ENCODE data around the gene SLC27A3.
A peak's percentile ranks its signal among the peaks of the same experiment; 100 is the strongest.
"Not testable (repeated sequence)": the region's sequence is repeated elsewhere in the genome, so short reads cannot be mapped to it uniquely, and the experiment has no call there.

Gene SLC27A3

DNA sequence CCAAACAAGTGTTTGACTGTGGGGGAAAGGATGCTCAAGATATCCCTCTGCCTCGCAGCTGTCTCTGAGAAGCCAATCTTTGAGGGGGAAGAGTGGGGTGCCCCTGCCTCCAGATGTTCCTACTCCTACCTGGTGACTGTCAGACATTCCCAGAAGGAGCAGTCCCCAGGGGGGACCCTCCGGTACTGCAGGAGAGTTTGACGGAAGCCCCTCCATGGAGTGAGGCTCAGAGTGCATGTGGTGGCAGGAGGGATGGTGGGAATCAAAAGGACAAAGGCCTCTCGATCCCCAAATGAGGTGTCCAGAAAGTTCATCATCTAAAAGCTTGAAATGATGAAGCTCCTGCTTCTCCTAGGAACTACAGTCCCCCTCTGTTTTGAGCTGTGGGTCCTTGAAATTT, 5.3 kb downstream of the SLC27A3 start:
- no peak for DNase-seq

DNA sequence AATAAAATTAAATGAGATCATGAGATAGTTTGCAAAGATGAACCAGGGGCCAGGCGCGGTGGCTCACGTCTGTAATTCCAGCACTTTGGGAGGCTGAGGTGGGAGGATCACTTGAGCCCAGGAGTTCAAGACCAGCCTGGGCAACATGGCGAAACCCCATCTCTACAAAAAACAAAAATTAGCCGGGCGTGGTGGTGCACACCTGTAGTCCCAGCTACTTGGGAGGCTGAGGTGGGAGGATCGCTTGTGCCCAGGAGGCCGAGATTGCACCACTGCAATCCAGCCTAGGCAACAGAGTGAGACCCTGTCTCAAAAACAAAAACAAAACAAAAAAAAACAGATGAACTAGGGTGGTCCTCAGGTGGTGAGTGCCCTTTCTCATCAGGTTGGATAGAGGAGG, 7.4 kb downstream of the SLC27A3 start:
- not testable (repeated sequence) for DNase-seq

DNA sequence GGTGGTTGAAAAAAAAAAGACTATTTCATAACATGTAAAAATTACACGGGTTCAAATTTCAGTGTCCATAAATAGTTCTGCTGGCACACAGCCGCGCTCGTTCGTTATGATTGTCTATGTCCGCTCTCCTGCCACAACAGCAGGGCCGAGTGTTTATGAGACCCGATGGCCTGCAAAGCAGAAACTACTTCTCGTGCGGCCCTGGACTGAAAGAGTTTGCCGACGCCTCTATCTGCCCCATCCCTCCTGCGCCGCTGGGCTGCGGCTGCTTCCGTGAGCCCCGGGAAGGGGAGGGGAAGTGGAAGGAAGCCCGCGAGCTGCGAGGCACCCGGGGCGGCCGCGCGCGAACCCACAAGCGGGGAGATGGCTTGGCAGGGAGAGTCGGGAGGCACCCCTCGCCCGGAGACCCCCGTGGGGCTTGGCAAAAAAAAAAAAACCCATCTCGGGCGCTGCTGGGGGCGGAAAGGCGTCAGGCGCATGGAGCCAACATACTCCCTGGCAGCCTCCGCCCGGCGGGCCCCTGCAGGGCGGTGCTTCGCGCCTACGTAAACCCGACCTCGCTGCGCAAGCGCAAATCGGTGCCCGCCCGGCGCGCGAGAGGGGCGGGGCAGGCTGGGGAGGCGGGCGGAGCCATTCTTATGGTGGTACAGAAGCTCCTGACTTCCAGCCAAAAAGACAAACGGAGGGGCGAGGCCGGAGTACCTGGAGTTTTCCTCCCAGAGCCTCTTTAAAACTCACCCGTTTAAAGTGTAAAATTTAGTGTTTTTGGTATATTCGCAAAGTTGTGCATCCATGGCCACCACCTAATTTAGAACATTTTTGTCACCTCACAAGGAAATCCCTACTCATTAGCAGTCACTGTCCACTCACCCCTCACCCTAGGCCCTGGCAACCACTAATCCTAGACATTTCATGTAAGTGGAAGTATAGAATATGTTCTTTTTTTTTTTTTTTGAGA, 8.3 kb downstream of the SLC27A3 start:
- DNase-seq, result peak; percentile 90

DNA sequence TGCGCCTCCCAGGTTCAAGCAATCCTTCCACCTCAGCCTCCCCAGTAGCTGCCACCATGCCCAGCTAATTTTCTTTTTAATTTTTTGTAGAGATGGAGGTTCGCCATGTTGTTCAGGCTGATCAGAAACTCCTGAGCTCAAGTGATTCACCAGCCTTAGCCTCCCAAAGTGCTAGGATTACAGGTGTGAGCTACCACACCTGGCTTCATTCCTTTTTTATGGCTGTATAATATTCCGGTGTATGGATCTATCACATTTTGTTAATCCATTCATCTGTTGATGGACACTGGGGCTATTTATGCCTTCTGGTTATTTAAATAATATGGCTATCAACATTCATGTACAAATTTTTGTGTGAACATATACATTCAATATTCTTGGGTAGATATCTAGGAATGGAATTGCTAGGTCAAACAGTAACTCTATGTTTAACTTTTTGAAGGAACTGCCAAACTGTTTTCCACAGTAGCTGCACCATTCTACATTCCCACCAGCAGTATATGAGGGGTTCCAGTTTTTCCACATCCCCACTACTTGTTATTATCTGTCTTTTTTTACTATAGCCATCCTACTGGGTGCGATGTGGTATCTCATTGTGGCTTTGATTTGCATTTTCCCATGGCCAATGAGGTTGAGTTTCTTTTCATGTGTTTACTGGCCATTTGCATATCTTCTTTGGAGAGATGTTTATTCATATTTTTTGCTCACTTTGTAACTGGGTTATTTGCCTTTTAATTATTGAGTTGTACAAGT, 11.0 kb downstream of the SLC27A3 start:
- DNase-seq, result no peak

DNA sequence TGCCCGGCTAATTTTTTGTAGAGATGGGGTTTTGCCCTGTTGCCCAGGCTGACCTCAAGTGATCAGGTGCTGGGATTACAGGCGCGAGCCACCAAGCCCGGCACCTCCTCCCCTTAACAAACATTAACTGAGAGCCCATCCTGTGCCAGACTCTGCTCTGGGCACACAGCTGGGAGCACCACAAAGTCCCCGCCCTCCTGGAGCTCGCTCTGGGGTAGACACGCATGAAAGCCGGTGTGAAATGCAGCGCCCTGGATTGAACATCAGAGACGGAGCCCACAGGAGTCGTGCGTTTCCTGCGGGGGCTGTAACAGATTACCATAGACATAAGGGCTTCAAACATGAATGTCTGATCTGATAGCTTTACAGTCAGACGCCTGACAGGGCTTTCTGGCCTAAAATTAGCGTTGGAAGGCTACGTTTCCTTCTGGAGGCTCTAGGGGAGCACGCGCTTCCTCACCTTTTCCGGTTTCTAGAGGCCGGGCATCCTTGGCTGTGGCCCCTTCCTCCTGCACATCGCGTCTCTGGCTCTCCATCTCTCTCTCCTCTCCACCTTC, 14.3 kb downstream of the SLC27A3 start:
- DNase-seq, result no peak

DNA sequence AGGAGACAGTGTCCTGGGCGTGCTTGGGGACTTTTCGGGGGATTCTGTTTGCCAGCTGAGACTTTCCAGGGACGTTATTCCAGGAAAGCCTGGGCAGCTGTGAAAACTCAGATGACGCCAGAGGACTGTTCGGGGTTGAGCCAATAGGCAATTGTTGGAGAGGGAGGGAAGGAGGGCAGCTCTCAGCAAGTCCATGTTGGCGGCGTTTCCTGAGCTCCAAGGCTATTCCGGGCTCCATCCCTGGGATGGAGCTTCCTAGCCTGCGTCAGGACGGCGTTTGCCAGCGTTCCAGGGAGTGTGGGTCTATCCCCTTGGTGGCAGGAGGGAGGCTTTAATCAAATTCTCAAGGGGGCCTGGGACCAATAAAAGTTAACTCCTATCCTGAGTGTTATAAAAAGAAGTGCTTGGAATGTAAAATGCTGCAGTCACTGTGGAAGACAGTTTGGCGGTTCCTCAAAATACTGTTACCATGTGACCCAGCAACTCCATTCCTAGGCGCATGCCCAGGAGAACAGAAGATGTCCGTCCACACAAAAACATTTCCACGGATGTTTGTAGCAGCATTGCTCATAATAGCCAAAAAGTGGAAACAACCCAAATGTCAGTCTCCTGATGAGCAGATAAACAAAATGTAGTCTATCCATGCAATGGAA, 15.2 kb downstream of the SLC27A3 start:
- DNase-seq, result no peak

DNA sequence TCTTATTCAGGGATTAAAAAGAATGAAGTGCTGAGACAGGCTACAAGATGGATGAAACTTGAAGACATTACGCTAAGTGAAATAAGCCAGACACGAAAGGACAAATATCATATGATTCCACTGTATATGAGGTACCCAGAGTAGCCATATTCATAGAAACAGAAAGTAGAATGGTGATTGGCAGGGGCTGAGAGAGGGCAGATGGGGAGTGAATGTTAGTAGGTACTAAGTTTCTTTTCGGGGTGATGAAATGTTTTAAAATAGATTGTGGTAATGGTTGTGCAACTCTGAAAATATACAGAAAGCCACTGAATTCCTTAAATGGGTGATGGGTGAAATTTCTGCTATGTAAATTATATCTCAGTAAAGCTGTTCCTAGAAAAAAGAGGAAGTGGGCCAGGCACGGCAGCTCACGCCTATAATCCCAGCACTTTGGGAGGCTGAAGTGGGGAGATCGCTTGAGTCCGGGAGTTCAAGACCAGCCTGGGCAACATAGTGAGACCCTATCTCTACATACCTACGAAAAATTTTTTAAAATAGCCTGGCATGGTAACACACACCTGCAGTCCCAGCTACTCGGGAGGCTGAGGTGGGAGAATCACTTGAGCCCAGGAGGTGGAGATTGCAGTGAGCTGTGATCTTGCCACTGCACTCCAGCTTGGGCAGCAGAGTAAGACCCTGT, 15.9 kb downstream of the SLC27A3 start:
- DNase-seq, result peak; percentile 62

DNA sequence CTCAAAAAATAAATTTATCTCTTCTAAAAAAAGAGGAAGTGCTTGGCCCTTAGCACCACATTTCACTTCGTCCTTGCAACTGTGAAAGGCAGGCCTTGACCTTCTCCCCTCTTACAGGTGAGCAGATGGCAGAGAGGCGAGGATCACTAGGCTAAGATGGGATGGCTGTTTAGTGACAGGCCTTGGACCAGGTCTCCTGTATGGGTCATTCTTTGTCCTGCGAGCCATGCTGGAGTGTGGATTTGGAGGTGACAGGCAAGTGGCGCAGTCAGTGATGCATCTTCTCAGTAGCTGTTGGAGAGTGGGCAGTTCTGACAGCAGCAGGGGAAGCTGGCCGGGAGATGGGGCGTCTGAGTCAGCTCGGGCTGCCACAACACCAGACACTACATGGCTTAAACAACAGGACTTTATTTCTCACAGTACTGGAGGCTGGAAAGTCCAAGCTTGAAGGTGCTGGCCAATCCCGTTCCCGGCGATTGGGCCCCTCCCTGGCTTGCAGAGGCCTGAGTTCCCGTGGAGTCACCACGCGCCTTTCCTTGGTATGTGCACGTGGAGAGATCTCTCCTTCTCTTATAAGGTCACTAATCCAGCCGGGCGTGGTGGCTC, 16.5 kb downstream of the SLC27A3 start:
- DNase-seq, result no peak

DNA sequence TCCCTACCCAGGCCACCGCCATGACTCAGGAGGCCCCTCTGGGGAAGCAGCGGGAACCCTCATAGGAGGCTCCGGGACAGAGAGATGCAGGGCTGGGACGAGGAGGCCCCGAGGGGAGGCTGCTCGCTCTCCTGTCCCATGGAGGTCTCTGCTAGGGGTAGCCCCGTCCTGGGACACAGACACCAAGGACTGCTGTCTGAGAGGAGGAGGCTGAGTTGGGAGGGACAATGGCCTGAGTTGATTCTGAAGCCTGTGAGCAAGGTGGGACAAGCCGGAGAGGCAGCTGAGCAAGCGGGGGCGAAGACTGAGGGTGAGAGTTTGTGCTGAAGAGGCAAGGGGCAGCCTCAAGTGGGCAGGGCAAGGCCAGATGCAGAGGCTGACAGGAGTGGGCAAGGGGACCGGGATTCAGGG, 17.4 kb downstream of the SLC27A3 start:
- DNase-seq, result no peak

DNA sequence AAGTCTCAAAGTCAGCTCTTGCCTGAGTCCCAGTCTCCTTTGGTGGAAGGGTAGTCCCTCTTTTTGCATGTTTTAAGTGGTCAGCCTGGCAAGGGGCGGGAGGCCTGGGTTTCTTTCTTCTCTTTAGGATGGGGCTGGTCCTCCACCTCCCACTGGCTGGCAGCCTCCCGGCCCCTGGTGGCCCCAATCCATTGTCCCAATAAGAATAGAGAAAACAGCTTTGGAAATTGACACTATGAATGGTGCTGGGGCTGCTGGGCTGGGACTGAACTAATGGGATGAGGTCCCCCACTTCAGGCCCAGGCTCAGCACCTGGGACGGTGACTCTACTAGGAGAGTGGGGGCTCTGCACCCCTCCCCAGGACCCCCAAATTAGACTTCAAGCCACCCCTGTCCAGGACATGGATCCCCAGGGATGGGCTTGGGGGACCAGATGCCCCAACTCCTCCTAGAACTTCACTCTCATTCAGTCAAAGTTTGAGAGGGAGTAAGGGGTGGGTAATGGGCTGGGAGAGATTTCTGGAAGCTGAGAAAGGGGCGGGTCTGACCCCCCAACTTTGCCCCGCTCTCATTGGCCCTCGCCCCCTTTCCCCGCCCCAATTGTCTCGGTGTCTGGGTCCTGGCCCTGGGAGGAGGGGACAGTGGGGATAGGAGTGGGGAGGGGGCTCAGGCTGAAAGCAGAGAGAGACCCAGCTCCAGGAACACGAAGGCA, 18.2 kb downstream of the SLC27A3 start:
- no peak for DNase-seq

DNA sequence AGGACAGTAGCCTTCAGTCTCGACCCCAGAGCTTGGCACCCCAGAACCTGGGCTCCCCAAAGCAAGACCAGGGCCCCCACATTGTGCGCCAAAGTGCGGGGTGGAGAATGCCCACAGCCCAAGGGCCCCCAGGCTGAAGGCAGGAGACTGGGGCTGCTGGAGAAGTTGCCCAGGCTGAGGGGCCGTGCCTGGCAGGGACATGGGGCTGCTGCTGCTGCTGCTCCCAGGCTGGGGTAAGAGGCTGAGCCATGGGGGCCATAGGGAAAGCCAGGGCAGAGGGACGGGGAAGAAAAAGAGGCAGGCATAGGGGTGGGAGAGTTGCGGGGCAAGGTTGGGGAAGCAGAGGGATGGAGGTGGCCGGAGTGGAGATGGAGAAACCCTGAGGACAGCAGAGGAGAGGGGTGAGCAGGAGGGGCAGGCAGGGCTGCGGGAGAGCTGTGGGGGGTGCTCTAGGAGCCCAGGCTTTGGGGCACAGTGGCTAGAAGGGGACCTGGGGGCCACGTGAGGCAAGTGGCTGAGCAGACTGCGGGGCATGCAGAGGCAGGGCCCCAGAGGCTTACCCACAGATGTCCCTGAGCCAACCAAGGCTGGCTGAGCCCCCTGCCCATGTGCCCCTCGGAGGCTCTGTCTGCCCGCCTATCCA, 18.9 kb downstream of the SLC27A3 start:
- DNase-seq, result no peak

DNA sequence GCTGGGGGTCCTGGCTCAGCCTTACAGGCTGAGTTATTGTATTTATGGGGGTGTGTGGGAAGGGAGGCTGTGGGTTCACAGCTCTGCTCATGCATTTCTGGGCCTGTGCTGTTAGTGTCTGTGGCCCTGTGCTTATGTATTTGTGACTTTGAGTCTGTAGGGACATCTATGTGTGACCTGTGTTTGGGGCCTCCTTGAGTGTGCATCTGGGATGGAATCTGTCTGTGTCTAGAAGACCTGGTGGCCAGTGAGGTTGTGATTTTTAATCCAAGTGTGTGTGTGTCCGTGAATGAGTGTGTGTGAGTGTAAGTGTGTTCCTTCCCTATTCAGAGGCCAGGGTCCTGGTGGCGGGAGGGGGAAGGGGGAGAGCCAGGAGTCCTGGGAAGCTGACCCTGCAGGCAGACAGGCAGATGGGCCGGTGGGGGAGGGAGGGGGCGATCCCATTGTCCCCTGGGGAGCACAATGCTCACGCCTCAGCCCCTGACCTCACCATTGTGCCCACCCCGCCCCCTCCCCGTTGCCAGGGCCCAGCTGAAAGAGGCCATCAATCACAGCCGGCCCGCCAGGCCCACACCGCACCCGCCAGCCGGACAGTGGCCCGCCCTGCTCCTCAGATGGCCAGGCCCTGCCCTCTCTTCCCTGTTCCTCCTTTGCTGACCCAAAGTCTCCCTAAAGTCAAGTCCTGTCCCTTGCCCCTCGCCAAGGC, 19.6 kb downstream of the SLC27A3 start:
- no peak for DNase-seq

DNA sequence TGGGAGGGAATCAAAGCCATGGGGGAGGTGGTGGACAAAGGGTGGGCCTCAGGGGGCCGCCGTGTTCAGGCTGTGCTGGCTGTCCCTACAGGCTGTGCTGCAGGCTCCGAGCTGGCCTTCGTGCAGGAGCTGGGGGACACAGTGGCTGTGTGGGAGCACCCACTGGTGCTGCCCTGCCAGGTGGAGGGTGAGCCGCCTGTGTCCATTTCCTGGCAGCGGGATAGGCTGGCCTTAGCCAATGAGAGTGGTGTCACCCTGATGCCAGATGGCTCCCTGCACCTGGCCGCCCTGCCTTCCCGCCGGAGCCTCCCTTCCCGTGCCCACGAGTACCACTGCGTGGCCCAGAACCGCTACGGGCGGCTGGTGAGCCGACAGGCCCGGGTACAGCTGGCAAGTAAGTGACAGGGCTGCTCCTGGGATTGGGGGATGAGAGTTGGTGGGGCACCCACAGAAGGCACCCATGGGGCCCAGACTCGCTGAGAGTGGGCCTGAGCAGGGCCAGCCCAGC, 20.2 kb downstream of the SLC27A3 start:
- DNase-seq, result no peak

DNA sequence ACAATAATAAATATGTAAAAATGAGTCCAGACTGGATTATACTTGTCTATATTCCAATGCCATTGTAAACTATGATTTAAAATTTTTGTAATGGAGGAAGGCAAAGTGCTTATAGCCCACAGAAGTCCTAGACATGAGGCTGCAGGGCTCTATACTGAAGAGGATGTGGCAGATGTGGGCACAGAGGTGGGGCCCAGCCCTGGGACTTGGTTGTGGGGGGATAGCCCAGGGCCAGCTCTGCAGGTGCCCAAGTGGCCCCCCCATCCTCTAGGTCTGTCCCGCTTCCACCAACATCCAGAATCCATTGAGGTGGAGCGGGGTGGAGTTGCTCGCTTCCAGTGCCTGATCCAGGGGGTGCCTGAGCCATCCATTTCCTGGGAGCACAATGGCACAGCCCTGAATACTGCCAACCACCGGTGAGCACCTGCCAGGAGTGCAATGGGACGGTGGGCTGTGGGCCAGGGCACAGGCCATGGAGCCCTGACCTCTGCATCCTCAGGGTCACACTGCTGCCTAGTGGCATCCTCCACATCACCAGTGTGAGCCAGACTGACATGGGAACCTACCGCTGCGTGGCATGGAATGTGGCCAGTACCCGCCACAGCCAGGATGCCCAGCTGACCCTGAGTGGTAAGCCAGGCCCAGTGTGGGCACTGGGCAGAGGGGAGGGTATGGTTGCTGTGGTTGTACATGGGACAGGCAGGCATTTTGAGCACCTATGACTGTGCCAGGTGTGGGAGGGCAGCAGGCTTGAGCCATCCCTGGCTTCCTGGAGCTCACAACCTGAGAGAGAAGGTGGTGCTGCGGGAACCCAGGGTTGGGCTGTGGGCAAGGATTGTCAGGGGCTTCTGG, 21.0 kb downstream of the SLC27A3 start:
- no peak for DNase-seq

DNA sequence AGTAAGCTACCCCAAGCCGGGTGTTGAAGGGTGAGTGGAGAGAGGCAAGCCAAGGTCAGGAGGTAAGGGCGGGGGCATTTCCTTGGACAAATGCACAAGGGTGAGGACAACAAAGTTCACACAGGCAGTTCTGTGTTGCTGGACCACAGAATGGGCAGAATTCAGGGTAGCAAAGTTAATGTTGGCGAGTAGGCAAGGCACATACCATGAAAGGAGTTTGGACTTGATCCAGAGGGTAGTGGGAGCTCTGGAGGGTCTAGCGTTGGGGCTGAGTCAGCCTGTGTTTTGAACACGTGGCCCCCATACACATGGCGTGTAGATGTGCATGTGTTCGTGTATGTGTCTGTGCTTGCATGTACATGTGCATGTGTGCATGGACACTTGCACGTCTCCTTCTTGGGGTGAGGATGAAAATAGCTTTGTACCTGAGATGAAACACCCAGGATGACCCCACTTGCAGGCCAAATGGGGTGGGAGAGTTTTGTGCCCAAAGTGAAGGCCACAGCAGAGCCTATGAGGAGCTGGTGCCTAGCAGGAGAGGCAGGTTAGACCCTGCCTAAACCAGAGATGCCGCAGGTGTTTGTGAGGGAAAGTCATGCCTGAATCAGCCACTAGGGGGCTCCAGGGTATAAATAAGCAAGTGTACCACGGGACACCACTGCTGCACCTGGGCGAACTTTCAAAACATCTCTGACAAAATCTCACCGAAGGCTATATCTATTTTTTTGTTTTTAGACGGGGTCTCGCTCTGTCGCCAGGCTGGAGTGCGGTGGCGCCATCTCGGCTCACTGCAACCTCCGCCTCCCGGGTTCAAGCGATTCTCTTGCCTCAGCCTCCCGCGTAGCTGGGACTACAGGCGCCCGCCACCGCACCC, 21.8 kb downstream of the SLC27A3 start:
- DNase-seq, result peak; percentile 75

DNA sequence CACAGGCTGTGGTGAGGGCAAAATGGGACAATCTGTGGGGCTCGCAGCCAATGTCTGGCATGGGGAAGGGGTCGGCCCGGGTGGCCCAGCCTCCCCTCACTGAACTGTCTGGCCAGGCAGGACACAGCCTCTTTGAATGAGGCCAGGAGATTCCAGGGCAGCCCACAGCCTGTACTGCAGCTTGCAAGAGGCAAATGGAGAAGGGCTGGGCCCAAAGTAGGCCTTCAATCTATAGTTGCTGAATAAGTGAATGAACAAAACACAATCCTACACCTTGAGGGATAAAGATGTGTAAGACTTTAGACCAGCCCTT, 23.2 kb downstream of the SLC27A3 start:
- no peak for DNase-seq

DNA sequence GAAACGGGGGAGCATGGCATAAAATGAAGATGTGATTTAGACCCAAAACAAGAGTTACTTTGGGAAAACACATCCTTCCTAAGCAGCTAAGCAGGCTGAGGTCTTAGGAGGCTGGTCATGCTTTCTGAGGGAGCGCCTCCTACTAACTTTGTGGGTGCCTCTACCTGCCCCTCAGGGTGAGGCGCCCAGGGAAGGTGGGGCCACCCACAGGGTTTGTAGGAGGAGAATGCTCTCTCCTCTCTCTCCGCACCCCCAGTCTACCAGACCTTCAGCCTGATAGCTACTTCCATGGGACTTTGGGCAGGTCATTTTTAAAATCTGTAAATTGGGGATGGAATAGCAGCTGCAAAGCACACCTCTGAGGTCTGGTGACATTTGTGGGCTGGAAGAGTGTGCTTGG, 23.8 kb downstream of the SLC27A3 start:
- DNase-seq, result no peak

Data from hematopoietic multipotent progenitor cell treated with erythropoietin and hydrocortisone succinate and interleukin-3 and kit ligand, for 8 days (in vitro differentiated cells).